DMS153 treated with DMSO at 0.1 percent for 48 hours (cell line): Measurements from ENCODE around the gene ST8SIA1.
"Not testable (repeated sequence)": the region's sequence is repeated elsewhere in the genome, so short reads cannot be mapped to it uniquely, and the experiment has no call there.

Source experiments
- DNase-seq: peaks from one replicate; lab custom pipeline; 2025; ENCODE audit not compliant: unreplicated experiment; lab: John Stamatoyannopoulos, UW

The ST8SIA1 gene

GRCh38 chr12:22180705-22181104 lies 153.8 kb downstream of the ST8SIA1 start:
- no peak for DNase-seq

DNA sequence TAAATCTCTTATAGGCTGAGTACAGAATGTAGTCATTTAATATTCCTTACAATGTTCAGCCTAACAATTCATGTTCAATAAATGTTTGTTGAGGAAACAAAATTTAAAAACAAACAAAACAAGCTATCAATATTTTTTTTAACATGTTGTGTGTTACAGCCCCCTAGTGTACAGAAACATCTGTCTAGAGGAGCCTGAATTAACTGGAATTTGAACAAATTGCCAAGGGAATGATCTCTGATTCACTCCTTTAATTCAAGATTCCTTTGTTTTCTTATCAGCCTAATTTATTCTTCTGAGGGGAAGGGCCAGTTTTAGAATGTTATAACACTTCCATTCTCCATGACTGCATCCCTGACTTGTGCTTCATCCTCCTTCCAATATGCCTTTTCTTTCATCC lies 161.3 kb downstream of the ST8SIA1 start:
- no peak for DNase-seq

DNA sequence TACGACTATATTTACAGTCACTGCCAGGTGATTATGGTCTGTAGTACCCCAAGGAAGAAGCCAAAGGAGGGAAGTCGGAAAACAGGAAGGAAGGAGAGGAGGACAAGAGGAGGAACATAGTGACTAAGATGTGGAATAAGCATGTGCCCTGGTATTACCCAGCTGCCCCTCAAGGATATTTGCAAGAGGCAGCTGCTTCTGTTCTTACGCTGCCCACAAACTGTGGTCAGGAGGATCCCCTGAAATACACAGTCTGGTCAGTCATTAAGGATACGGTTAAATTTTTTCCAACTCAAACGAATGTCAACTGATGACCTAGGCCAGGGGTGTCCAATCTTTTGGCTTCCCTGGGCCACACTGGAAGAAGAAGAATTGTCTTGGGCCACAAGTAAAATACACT lies 162.0 kb downstream of the ST8SIA1 start:
- DNase-seq: no peak

GRCh38 chr12:22169376-22169775 lies 165.1 kb downstream of the ST8SIA1 start:
- DNase-seq: no peak

DNA sequence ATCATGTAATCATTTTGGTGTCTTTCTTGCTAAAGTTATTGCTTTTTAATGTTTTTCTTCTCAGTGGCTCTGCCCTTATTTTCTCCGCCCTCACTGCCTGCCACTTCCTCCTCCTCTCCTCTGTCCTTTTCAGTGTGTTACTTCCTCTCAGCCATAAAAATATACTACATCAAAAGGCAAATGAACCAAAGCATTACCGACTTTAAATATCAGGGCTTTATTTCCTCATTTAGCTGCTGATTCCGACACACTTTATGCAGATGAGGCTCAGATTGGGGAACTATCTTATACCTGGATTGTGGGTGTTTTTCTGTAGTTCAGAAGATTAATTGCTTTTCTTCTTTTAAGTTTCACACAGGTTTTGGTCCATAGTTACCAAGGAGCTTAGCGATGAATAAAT lies 170.4 kb downstream of the ST8SIA1 start:
- no peak for DNase-seq

DNA sequence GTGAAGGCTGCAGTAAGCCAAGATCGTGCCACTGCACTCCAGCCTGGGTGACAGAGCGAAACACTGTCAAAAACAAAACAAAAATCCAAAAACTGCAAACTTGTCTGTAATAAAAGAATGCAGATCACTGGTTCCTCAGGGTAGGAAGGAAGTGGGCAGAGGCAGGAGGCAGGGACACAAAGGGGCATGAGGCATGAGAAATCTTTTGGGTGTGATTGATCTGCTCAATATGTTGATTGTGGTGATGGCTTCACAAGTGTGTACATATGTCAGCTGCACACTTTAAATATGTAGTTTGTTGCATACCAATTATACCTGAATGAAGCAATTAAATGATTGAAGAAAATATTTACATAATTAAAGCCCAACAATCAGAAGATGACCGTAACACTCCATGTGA lies 170.9 kb downstream of the ST8SIA1 start:
- DNase-seq: no peak

DNA sequence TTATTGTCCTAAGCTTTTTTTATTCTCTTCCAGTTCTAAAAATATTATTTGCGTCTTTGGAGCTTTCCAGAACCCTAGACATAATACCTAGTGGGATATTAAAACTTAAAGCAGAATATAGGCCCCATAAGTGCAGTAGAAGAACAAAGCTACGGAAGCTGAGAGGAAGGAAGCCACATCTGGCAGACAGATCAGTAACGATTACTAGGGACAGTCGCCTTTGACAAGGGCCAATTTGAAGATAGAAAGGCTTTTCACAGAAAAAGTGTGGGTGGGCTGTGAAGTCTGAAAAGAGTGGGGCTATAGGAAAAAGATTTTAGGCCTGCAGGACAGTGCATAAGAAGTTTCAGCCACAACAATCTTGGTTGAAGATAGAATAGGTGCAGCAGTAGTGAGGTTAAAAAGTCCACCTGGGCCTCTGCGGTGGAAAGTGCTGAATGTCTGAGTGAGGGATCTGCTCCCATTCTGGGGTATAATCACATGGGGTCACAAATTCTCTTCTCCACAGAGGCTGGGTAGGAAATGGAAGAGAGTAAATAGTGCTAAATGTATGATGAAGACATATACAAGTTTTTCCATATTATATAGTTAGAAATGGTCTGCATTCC lies 174.0 kb downstream of the ST8SIA1 start:
- no peak for DNase-seq

DNA sequence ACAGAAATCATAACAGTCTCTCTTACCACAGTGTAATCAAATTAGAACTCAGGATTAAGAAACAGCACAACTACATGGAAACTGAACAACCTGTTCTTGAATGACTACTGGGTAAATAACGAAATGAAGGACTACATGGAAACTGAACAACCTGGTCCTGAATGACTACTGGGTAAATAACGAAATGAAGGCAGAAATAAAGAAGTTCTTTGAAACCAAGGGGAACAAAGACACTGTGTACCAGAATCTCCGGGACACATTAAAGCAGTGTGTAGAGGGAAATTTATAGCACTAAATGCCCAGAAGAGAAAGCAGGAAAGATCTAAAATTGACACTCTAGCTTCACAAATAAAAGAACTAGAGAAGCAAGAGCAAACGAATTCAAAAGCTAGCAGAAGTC lies 185.2 kb downstream of the ST8SIA1 start:
- DNase-seq: not testable (repeated sequence)

- not testable (repeated sequence) for DNase-seq
These were observed 187.8 kb downstream of the ST8SIA1 start for GRCh38 chr12:22146686-22147085.
